HK-2 (cell line): ENCODE data around the gene ANKRD13D.
A peak's percentile ranks its signal among the peaks of the same experiment; 100 is the strongest.

Experiments used
- DNase-seq: peaks from one replicate; pipeline ENCODE4 v3.0.0-alpha.2; 2018; ENCODE audit not compliant: unreplicated experiment

The ANKRD13D gene

GRCh38 chr11:67289226-67289650 is at the start of gene ANKRD13D:
Gene ANKRD13D, plus strand, starts transcription at chr11:67289303. Its CDS starts 158 bp downstream, at chr11:67289461.
- DNase-seq: peak; percentile 50

GRCh38 chr11:67239783-67240575 is 49.1 kb upstream of the ANKRD13D start:
- DNase-seq: peak; percentile 93

- peak; percentile 53 for DNase-seq
These were observed 48.3 kb upstream of the ANKRD13D start for GRCh38 chr11:67240576-67241389.

- no peak for DNase-seq
These were observed 46.6 kb upstream of the ANKRD13D start for GRCh38 chr11:67242548-67242947.

- DNase-seq: no peak
These were observed 46.1 kb upstream of the ANKRD13D start for GRCh38 chr11:67243051-67243450.

- no peak for DNase-seq
These were observed 44.1 kb upstream of the ANKRD13D start for GRCh38 chr11:67245046-67245445.

GRCh38 chr11:67247946-67248550 is 41.1 kb upstream of the ANKRD13D start:
- DNase-seq: no peak

GRCh38 chr11:67248653-67249052 is 40.5 kb upstream of the ANKRD13D start:
- DNase-seq: no peak

GRCh38 chr11:67250059-67251043 is 38.8 kb upstream of the ANKRD13D start:
- no peak for DNase-seq

GRCh38 chr11:67251841-67252240 is 37.3 kb upstream of the ANKRD13D start:
- DNase-seq: no peak

GRCh38 chr11:67252831-67253239 is 36.3 kb upstream of the ANKRD13D start:
- no peak for DNase-seq

GRCh38 chr11:67253872-67254624 is 35.1 kb upstream of the ANKRD13D start:
- no peak for DNase-seq

- DNase-seq: no peak
These were observed 34.3 kb upstream of the ANKRD13D start for GRCh38 chr11:67254798-67255197.

- no peak for DNase-seq
These were observed 33.8 kb upstream of the ANKRD13D start for GRCh38 chr11:67255353-67255752.

- DNase-seq: no peak
These were observed 33.2 kb upstream of the ANKRD13D start for GRCh38 chr11:67255864-67256263.

- no peak for DNase-seq
These were observed 32.5 kb upstream of the ANKRD13D start for GRCh38 chr11:67256477-67257135.

- DNase-seq: no peak
These were observed 28.7 kb upstream of the ANKRD13D start for GRCh38 chr11:67260406-67260805.

- DNase-seq: peak; percentile 71
These were observed 28.0 kb upstream of the ANKRD13D start for GRCh38 chr11:67260885-67261639.

GRCh38 chr11:67261640-67261945 is 27.5 kb upstream of the ANKRD13D start:
- no peak for DNase-seq
